H1 (cell line): Measurements from ENCODE around the gene SPTB. TPM values are rescaled to one million over a fixed set of nuclear protein-coding genes. Genes with fewer than 3 reads are reported as not detected.
A peak's percentile ranks its signal among the peaks of the same experiment; 100 is the strongest.

ENCODE experiments used
- BCL11A ChIP-seq, 2 experiments: IDR thresholded peaks; one replicate each; pipeline ENCODE4 v1.6.1; 2011; ENCODE audit warnings: low read depth in 2 of 2, low read length in 2 of 2, mild to moderate bottlenecking in 2 of 2
- BRCA1 ChIP-seq: IDR thresholded peaks from 2 replicates; pipeline ENCODE4 v1.6.1; 2012; ENCODE audit warnings: low read depth, low read length, improper control_type of control experiment
- CBX5 ChIP-seq: fragments of 300-800, 300-1000 bp; sonication (generic); IDR thresholded peaks from 2 replicates; pipeline ENCODE4 v1.7.1; 2016; ENCODE audit warnings: antibody characterized with exemption, low read length, low read depth
- CHD1 ChIP-seq: IDR thresholded peaks from 2 replicates; pipeline ENCODE4 v1.6.1; 2012; ENCODE audit warnings: low read depth, low read length, improper control_type of control experiment
- CTCF ChIP-seq, 3 experiments: IDR thresholded peaks; 1 replicate in 2 of 3; 2 replicates in 1 of 3; pipeline versions ENCODE4 v1.5.1 to v1.6.1; 2011; ENCODE audit warnings: low read length in 3 of 3, mild to moderate bottlenecking in 3 of 3, inconsistent platforms in 2 of 3, low read depth in 1 of 3, moderate library complexity in 1 of 3; ENCODE audit not compliant: insufficient read depth in 1 of 3; ENCODE audit errors: control extremely low read depth in 1 of 3
- EGR1 ChIP-seq: IDR thresholded peaks from 2 replicates; pipeline ENCODE4 v1.6.1; 2011; ENCODE audit warnings: low read depth, low read length, borderline replicate concordance
- EP300 ChIP-seq, 2 experiments: IDR thresholded peaks; 1 replicate in 1 of 2; 2 replicates in 1 of 2; pipeline ENCODE4 v1.6.1; 2011 to 2012; ENCODE audit warnings: low read depth in 2 of 2, low read length in 2 of 2, mild to moderate bottlenecking in 2 of 2, borderline replicate concordance in 1 of 2, inconsistent platforms in 1 of 2, moderate library complexity in 1 of 2
- HDAC6 ChIP-seq: IDR thresholded peaks from one replicate; pipeline ENCODE4 v1.7.1; 2012; ENCODE audit warnings: low read depth, mild to moderate bottlenecking, inconsistent platforms, low read length, moderate library complexity
- MAX ChIP-seq: IDR thresholded peaks from 2 replicates; pipeline ENCODE4 v1.6.1; 2012; ENCODE audit warnings: inconsistent platforms
- NANOG ChIP-seq: IDR thresholded peaks from 2 replicates; pipeline ENCODE4 v1.6.1; 2011; ENCODE audit warnings: low read length, low read depth, mild to moderate bottlenecking, inconsistent platforms; ENCODE audit not compliant: insufficient read depth, poor library complexity, severe bottlenecking
- POLR2A ChIP-seq, 2 experiments: IDR thresholded peaks; 1 replicate in 1 of 2; 2 replicates in 1 of 2; pipeline ENCODE4 v1.6.1; 2011; ENCODE audit warnings: low read depth in 2 of 2, low read length in 2 of 2, mild to moderate bottlenecking in 2 of 2; ENCODE audit errors: control extremely low read depth in 1 of 2
- POLR2AphosphoS5 ChIP-seq: IDR thresholded peaks from 2 replicates; pipeline ENCODE4 v1.6.1; 2011; ENCODE audit warnings: low read depth, low read length
- RBBP5 ChIP-seq: IDR thresholded peaks from 2 replicates; pipeline ENCODE4 v1.7.1; 2012; ENCODE audit warnings: low read depth, mild to moderate bottlenecking, inconsistent platforms, low read length, moderate library complexity, borderline replicate concordance
- RFX5 ChIP-seq: IDR thresholded peaks from 2 replicates; pipeline ENCODE4 v1.6.1; 2011; ENCODE audit warnings: low read depth, low read length, improper control_type of control experiment, borderline replicate concordance
- RNF2 ChIP-seq: fragments of 200-900, 300-1000 bp; sonication (generic); IDR thresholded peaks from 2 replicates; pipeline ENCODE4 v1.7.1; 2016; ENCODE audit warnings: borderline replicate concordance, low read depth, mild to moderate bottlenecking, antibody characterized with exemption, low read length; ENCODE audit not compliant: poor library complexity, severe bottlenecking; ENCODE audit errors: missing control alignments
- SIX5 ChIP-seq: IDR thresholded peaks from 2 replicates; pipeline ENCODE4 v1.6.1; 2011; ENCODE audit warnings: mild to moderate bottlenecking, low read depth, low read length
- TAF7 ChIP-seq: optimal IDR thresholded peaks from 2 replicates; pipeline ENCODE3; 2011; ENCODE audit warnings: low read depth, mild to moderate bottlenecking, inconsistent platforms, low read length, moderate library complexity, borderline replicate concordance
- USF2 ChIP-seq: IDR thresholded peaks from 2 replicates; pipeline ENCODE4 v1.6.1; 2011; ENCODE audit warnings: low read length, improper control_type of control experiment
- ZNF274 ChIP-seq: IDR thresholded peaks from 2 replicates; pipeline ENCODE4 v1.7.0; 2012; ENCODE audit warnings: low read length, borderline replicate concordance; ENCODE audit errors: extremely low read depth
- polyA plus RNA-seq, 7 experiments: library from polyadenylated mRNA; depleted of rRNA in 3 of 7; stranded (reverse) in 5 of 7; unstranded in 2 of 7; fragments of >200 nt in 5 of 7; fragments of 200-250 nt in 2 of 7; gene quantifications; 1 replicate in 5 of 7; 2 replicates in 1 of 7; 4 replicates in 1 of 7; pipeline versions ENCODE4 v1.2.1 to v1.2.3, GENCODE V29; 2011 to 2013; ENCODE audit warnings: missing spikeins in 2 of 7, mixed read lengths in 2 of 7
- total RNA-seq: library from RNA; stranded (reverse); fragmentation: NEBNext Ultra II Directional; extraction: Animal tissue kit (Norgen Biotek cat#: 25700); gene quantifications from 2 replicates; pipeline ENCODE4 v1.2.1, GENCODE V29; 2021

The SPTB gene
- total and polyA plus RNA-seq, 2 of the 8 experiments (the other 6 are each of a cell fraction or from before 2014, with no cell fraction given) = 0.30 to 2.4 TPM

DNA sequence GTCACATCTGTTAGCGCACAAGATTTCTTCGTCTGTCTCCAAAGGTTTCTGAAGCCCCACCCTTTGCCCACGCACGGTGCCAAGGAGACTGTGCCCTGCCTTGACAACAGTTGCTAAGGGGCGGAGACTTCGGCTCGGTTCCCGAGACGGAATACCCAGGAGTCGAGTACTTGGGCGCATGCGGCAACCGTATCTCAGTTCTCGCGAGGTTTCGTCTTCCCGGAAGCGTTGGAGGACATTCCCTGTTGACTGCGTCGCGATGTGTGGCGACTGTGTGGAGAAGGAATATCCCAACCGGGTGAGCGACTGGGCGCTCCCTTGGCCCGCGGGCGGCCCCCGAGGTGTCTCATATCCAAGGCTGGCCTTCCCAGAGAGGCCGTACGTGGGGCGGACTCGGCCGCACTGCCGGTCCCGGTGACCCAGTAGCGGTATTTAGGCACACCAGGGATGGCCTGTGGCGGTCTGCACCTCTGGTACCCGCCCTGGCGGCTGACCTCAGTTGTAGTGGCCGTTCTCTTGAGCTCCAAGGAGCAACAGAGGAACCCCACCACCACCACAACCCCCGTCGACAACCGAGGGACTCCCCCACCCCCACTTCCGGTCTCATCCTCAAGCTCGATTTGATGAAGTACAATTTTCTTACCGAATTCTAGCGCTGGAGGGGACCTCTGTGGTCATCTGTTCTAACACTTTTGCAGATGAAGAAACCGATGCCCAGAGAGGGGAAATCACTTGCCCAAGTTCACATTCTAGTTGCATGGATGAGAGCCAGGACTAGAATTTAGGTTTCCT lies 34.7 kb upstream of the SPTB start, which contains the start of gene CHURC1 (continued):
- TF ChIP-seq USF2 = no peak
- TF ChIP-seq SIX5 = no peak
- TF ChIP-seq CBX5 = no peak
- TF ChIP-seq CHD1 = no peak
- no peak for TF ChIP-seq RNF2
- peak in 1 of 2 experiments; percentile 97; a peak in 2 of 3 replicates for TF ChIP-seq POLR2A (IDR thresholded peaks at IDR 0.05; ENCODE audit: control extremely low read depth in 1 of 2, low read depth in 2 of 2, low read length in 2 of 2)
- no peak for TF ChIP-seq BCL11A (IDR thresholded peaks at IDR 0.05; ENCODE audit: low read depth in 2 of 2, low read length in 2 of 2)
- TF ChIP-seq RFX5 = no peak
- TF ChIP-seq MAX = peak; percentile 55
- peak; percentile 99 for TF ChIP-seq POLR2AphosphoS5
- no peak for TF ChIP-seq EP300 (IDR thresholded peaks at IDR 0.05; ENCODE audit: borderline replicate concordance in 1 of 2, low read depth in 2 of 2, low read length in 2 of 2)
- TF ChIP-seq EGR1 = no peak
- no peak for TF ChIP-seq NANOG
- peak in 1 of 3 experiments; percentile 9; a peak in 1 of 4 replicates for TF ChIP-seq CTCF (IDR thresholded peaks at IDR 0.05; ENCODE audit: control extremely low read depth in 1 of 3, insufficient read depth in 1 of 3, low read depth in 1 of 3, low read length in 3 of 3)
- no peak for TF ChIP-seq HDAC6
- peak; percentile 82 for TF ChIP-seq BRCA1
- TF ChIP-seq RBBP5 = 0 out of 2 replicates have a peak, but pooled peaks have one; percentile 86
- peak; percentile 65 for TF ChIP-seq TAF7
- TF ChIP-seq ZNF274 = no peak
